CD14-positive monocyte (primary cell): Measurements from ENCODE around the gene ACTL8. TPM values are rescaled to one million over a fixed set of nuclear protein-coding genes. Genes with fewer than 3 reads are reported as not detected.

Source experiments
- DNase-seq, 3 donors: peaks; one replicate each; pipeline ENCODE4 v3.0.0-alpha.2; 2011 to 2022
- H2AFZ ChIP-seq: 2 replicates; pipeline ENCODE4 v1.6.0; 2012; ENCODE audit warnings: mild to moderate bottlenecking, low read depth, low read length, inconsistent platforms; ENCODE audit not compliant: insufficient read depth, poor library complexity, severe bottlenecking
- H3K27ac ChIP-seq, 2 donors: 1 replicate in 1 of 2; 2 replicates in 1 of 2; pipeline ENCODE4 v1.5.1; 2012 to 2013; ENCODE audit warnings: low read length in 2 of 2, control low read depth in 1 of 2, inconsistent platforms in 1 of 2, low read depth in 1 of 2, mild to moderate bottlenecking in 1 of 2
- H3K27me3 ChIP-seq, 2 donors: one replicate each; pipeline versions ENCODE4 v1.6.0 to v1.6.1; 2011 to 2013; ENCODE audit warnings: low read length in 2 of 2; ENCODE audit not compliant: control insufficient read depth in 2 of 2, insufficient read depth in 2 of 2
- H3K36me3 ChIP-seq, 2 donors: replicated peaks in 1 of 2; 1 replicate in 1 of 2; 2 replicates in 1 of 2; pipeline versions ENCODE4 v1.5.1 to v1.6.1; 2012 to 2013; ENCODE audit warnings: low read length in 2 of 2, control low read depth in 1 of 2, inconsistent platforms in 1 of 2, mild to moderate bottlenecking in 1 of 2; ENCODE audit not compliant: insufficient read depth in 2 of 2, control insufficient read depth in 1 of 2
- H3K4me1 ChIP-seq, 2 donors: 1 replicate in 1 of 2; 2 replicates in 1 of 2; pipeline versions ENCODE4 v1.5.1 to v1.6.1; 2012 to 2013; ENCODE audit warnings: low read length in 2 of 2, control low read depth in 1 of 2, inconsistent platforms in 1 of 2, mild to moderate bottlenecking in 1 of 2, moderate library complexity in 1 of 2; ENCODE audit not compliant: insufficient read depth in 2 of 2, control insufficient read depth in 1 of 2
- H3K4me2 ChIP-seq: replicated peaks from 2 replicates; pipeline ENCODE3; 2012; ENCODE audit warnings: low read length, moderate library complexity, mild to moderate bottlenecking; ENCODE audit not compliant: poor library complexity, severe bottlenecking; ENCODE audit errors: extremely low read depth
- H3K4me3 ChIP-seq, 3 experiments: fragments of 200-600 bp in 1 of 3; sonication (generic) in 1 of 3; replicated peaks in 1 of 3; 1 replicate in 2 of 3; 2 replicates in 1 of 3; pipeline ENCODE4 v1.5.1; 2011 to 2013; ENCODE audit warnings: low read length in 3 of 3, mild to moderate bottlenecking in 3 of 3, control low read depth in 2 of 3, low read depth in 2 of 3, inconsistent platforms in 1 of 3, moderate library complexity in 1 of 3
- H3K79me2 ChIP-seq: 2 replicates; pipeline ENCODE4 v1.6.0; 2012; ENCODE audit warnings: mild to moderate bottlenecking, control low read depth, inconsistent platforms, low read length, moderate library complexity; ENCODE audit not compliant: insufficient read depth
- H3K9ac ChIP-seq: 2 replicates; pipeline ENCODE4 v1.6.0; 2017; ENCODE audit warnings: low read length, mild to moderate bottlenecking; ENCODE audit not compliant: insufficient read depth, poor library complexity, severe bottlenecking
- H3K9me3 ChIP-seq, 2 donors: replicated peaks in 1 of 2; 1 replicate in 1 of 2; 2 replicates in 1 of 2; pipeline versions ENCODE4 v1.5.1 to v1.6.1; 2012 to 2013; ENCODE audit warnings: low read length in 2 of 2, control low read depth in 1 of 2; ENCODE audit not compliant: control insufficient read depth in 1 of 2, insufficient read depth in 1 of 2
- H4K20me1 ChIP-seq: 2 replicates; pipeline ENCODE4 v1.6.0; 2012; ENCODE audit warnings: mild to moderate bottlenecking, low read length, control low read depth, moderate library complexity; ENCODE audit not compliant: insufficient read depth
- H3K27ac Mint-ChIP-seq, 7 donors: one replicate each; pipeline ENCODE4 v1.8.0; 2020; ENCODE audit warnings: mild to moderate bottlenecking in 7 of 7, mixed read lengths in 7 of 7, moderate library complexity in 6 of 7, inconsistent platforms in 2 of 7
- H3K27me3 Mint-ChIP-seq, 3 donors: one replicate each; pipeline ENCODE4 v1.8.0; 2021 to 2022; ENCODE audit warnings: low read depth in 3 of 3, mild to moderate bottlenecking in 3 of 3, mixed read lengths in 3 of 3, moderate library complexity in 3 of 3, inconsistent platforms in 1 of 3
- H3K36me3 Mint-ChIP-seq, 2 donors: one replicate each; pipeline ENCODE4 v1.8.0; 2020; ENCODE audit warnings: mixed read lengths in 2 of 2, inconsistent platforms in 1 of 2, mild to moderate bottlenecking in 1 of 2
- H3K4me1 Mint-ChIP-seq: one replicate; pipeline ENCODE4 v1.8.0; 2020; ENCODE audit warnings: mild to moderate bottlenecking, mixed read lengths
- H3K4me3 Mint-ChIP-seq, 2 donors: one replicate each; pipeline ENCODE4 v1.8.0; 2020; ENCODE audit warnings: mild to moderate bottlenecking in 2 of 2, mixed read lengths in 2 of 2, moderate library complexity in 1 of 2
- H3K9me3 Mint-ChIP-seq, 7 donors: one replicate each; pipeline ENCODE4 v1.8.0; 2020 to 2022; ENCODE audit warnings: mixed read lengths in 7 of 7, mild to moderate bottlenecking in 6 of 7, moderate library complexity in 6 of 7, inconsistent platforms in 2 of 7
- CTCF ChIP-seq: fragments of 200-600 bp; IDR thresholded peaks from one replicate; pipeline ENCODE4 v1.8.0; 2022; ENCODE audit warnings: antibody characterized with exemption, mild to moderate bottlenecking
- WGBS: methylation state at CpG from one replicate; pipeline ENCODE4 v1.1.5; 2013; ENCODE audit warnings: missing lambda C conversion rate; ENCODE audit not compliant: insufficient coverage; 5-methylcytosine and 5-hydroxymethylcytosine counted together
- intact Hi-C, 2 donors: fragments of 100-400 bp; cut with micrococcal nuclease; formaldehyde crosslinking; loops; one replicate each; pipeline versions ENCODE4 v1.15.0 to v1.15.1; 2023
- polyA plus RNA-seq, 3 donors: library from polyadenylated mRNA; depleted of rRNA in 1 of 3; unstranded in 2 of 3; stranded (reverse) in 1 of 3; fragments of 300-500 nt in 2 of 3; fragments of >200 nt in 1 of 3; fragmentation: Illumina TruSeq in 2 of 3; gene quantifications; 1 replicate in 2 of 3; 2 replicates in 1 of 3; pipeline ENCODE4 v1.2.3, GENCODE V29; 2012 to 2021

ACTL8 gene
- polyA plus RNA-seq, 3 donors, result not detected

- no peak overlapping the region for H3K9ac ChIP-seq
- WGBS, result 98% methylated on average over 6 of the region's 9 CpGs
- no peaks in the 10 kb centered on the region for H4K20me1 ChIP-seq
- H2AFZ ChIP-seq, result no peak overlapping the region
- no peaks in the 10 kb centered on the region for H3K27me3 ChIP-seq
- no peaks in the 10 kb centered on the region for H3K79me2 ChIP-seq
- intact Hi-C loops, result no loop called here
- no peak for DNase-seq
- Mint-ChIP-seq H3K9me3 (peaks cover 9 to 20% (median 13%) of the 10 kb centered on the region in 7 donors), H3K4me1 (no peaks in the 10 kb centered on the region), H3K27ac (no peak overlapping the region), H3K27me3 (peaks cover 4 to 19% (median 7%) of the 10 kb centered on the region in 3 donors), H3K4me3 (no peak overlapping the region), H3K36me3 (no peaks in the 10 kb centered on the region)
- H3K4me3 ChIP-seq, result no peak overlapping the region
- no peaks in the 10 kb centered on the region for H3K4me1 ChIP-seq
- peaks cover 9 to 20% of the 10 kb centered on the region in 2 donors for H3K9me3 ChIP-seq
- no peak overlapping the region for H3K27ac ChIP-seq
- TF ChIP-seq CTCF, result no peak
- no peaks in the 10 kb centered on the region for H3K36me3 ChIP-seq
- H3K4me2 ChIP-seq, result no peak overlapping the region
These were observed 29.9 kb upstream of the ACTL8 start for GRCh38 chr1:17725084-17725719.

DNA sequence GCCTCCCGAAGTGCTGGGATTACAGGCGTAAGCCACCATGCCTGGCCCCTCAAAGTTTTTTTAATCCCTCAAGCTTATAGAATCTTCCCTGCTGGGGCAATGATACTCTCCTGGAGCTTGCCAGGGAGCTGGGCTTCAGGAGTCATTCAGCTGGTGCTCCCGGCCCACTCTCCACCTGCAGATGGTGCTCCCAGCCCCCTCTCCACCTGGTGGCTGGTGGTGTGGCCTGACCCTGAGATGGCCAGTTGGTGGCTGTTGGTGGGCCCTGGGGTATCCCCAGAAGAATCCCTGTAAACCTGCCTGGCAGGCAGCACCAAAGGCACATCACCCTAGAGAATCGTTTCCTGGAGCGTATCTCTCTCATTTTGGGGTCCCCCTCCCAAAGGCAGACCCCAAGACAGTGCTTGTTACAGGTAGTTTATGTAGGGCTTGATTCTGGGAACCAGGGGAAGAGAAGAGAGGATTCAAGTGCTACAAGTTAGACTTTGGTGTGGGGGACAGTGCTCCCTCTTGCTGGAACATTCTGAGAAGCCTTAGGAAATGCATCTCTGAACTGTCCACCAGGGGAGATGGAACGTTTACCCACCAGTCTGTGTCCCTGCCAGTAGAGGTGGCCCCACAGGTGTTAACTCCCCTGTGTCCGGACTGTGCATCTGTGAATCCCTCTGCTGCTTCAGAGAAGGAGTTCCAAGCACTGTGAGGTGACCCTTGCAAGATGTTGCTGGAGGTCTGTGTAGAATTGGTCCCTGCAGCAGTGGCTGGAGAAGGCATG is 29.1 kb upstream of the ACTL8 start:
- DNase-seq, result no peak
- Mint-ChIP-seq H3K4me3 (no peak overlapping the region), H3K27ac (no peak overlapping the region), H3K9me3 (peaks cover 9 to 20% (median 13%) of the 10 kb centered on the region in 7 donors), H3K4me1 (no peaks in the 10 kb centered on the region), H3K36me3 (no peaks in the 10 kb centered on the region), H3K27me3 (peaks cover 4 to 18% (median 7%) of the 10 kb centered on the region in 3 donors)
- Histone ChIP-seq H3K4me2 (no peak overlapping the region), H3K27ac (no peak overlapping the region), H3K79me2 (no peaks in the 10 kb centered on the region), H3K27me3 (no peaks in the 10 kb centered on the region), H3K4me1 (no peaks in the 10 kb centered on the region), H2AFZ (no peak overlapping the region), H3K4me3 (no peak overlapping the region), H4K20me1 (no peaks in the 10 kb centered on the region), H3K36me3 (no peaks in the 10 kb centered on the region), H3K9me3 (peaks cover 9 to 20% of the 10 kb centered on the region in 2 donors), H3K9ac (no peak overlapping the region)
- WGBS, result 89% methylated on average over 3 of the region's 7 CpGs
- TF ChIP-seq CTCF, result no peak
- intact Hi-C loops, result no loop called here
